HG02981 (cell line): ENCODE results near the gene GLDN.
"Not testable (repeated sequence)": the region's sequence is repeated elsewhere in the genome, so short reads cannot be mapped to it uniquely, and the experiment has no call there.

Experiments
- ATAC-seq: cut with Tn5 transposase; IDR thresholded peaks from one replicate; pipeline ENCODE4 v1.9.1; 2021; ENCODE audit warnings: mild to moderate bottlenecking, moderate library complexity; ENCODE audit not compliant: unreplicated experiment

The GLDN gene

GRCh38 chr15:51438526-51438925, 97.1 kb downstream of the GLDN start:
- ATAC-seq = no peak

GRCh38 chr15:51443282-51443914, 101.9 kb downstream of the GLDN start:
- no peak for ATAC-seq

GRCh38 chr15:51444112-51444511, 102.7 kb downstream of the GLDN start:
- ATAC-seq = no peak

- no peak for ATAC-seq
Measured at GRCh38 chr15:51444807-51445206, 103.4 kb downstream of the GLDN start.

GRCh38 chr15:51446029-51446744, 104.7 kb downstream of the GLDN start:
- ATAC-seq = not testable (repeated sequence)

- ATAC-seq = no peak
Measured at GRCh38 chr15:51447855-51448621, 106.6 kb downstream of the GLDN start.

- ATAC-seq = no peak
Measured at GRCh38 chr15:51448622-51449399, 107.4 kb downstream of the GLDN start.

GRCh38 chr15:51450001-51450400, 108.5 kb downstream of the GLDN start:
- ATAC-seq = no peak
